DOHH2 (cell line): ENCODE results near the gene SRP68.
"Not testable (repeated sequence)": the region's sequence is repeated elsewhere in the genome, so short reads cannot be mapped to it uniquely, and the experiment has no call there.

Source experiments
- H3F3A ChIP-seq: fragments of 200-600 bp; sonication (generic), shearing (Covaris generic); 2 replicates; pipeline ENCODE4 v1.6.0; 2016; ENCODE audit warnings: antibody characterized with exemption, mild to moderate bottlenecking; ENCODE audit not compliant: control insufficient read depth, insufficient read depth
- H3K27ac ChIP-seq: fragments of 200-600 bp; sonication (generic); 2 replicates; pipeline ENCODE4 v1.5.1; 2014; ENCODE audit warnings: low read depth, mild to moderate bottlenecking, low read length, moderate library complexity
- H3K27me3 ChIP-seq: fragments of 200-600 bp; sonication (generic); 2 replicates; pipeline ENCODE4 v1.6.1; 2014; ENCODE audit warnings: mild to moderate bottlenecking, low read length, mixed read lengths; ENCODE audit not compliant: control insufficient read depth
- H3K36me3 ChIP-seq: fragments of 200-600 bp; sonication (generic); 2 replicates; pipeline ENCODE4 v1.6.1; 2014; ENCODE audit warnings: mild to moderate bottlenecking, low read length, moderate library complexity, mixed read lengths; ENCODE audit not compliant: control insufficient read depth
- H3K4me1 ChIP-seq: fragments of 200-600 bp; sonication (generic); 2 replicates; pipeline ENCODE4 v1.6.1; 2014; ENCODE audit warnings: mild to moderate bottlenecking, low read length, mixed read lengths; ENCODE audit not compliant: control insufficient read depth
- H3K4me2 ChIP-seq: fragments of 200-600 bp; sonication (generic); 2 replicates; pipeline ENCODE4 v1.6.0; 2014; ENCODE audit warnings: mild to moderate bottlenecking, low read length, moderate library complexity
- H3K4me3 ChIP-seq: fragments of 200-600 bp; sonication (generic); 2 replicates; pipeline ENCODE4 v1.5.1; 2014; ENCODE audit warnings: mild to moderate bottlenecking, low read length, mixed read lengths
- H3K79me2 ChIP-seq: fragments of 200-600 bp; sonication (generic); 2 replicates; pipeline ENCODE4 v1.6.1; 2014; ENCODE audit warnings: mild to moderate bottlenecking, low read length, mixed read lengths; ENCODE audit not compliant: control insufficient read depth
- H3K9me2 ChIP-seq: fragments of 200-600 bp; sonication (generic); replicated peaks from 2 replicates; pipeline ENCODE4 v1.6.1; 2014; ENCODE audit warnings: mild to moderate bottlenecking, low read length, mixed read lengths; ENCODE audit not compliant: control insufficient read depth
- H3K9me3 ChIP-seq: fragments of 200-600 bp; sonication (generic); 2 replicates; pipeline ENCODE4 v1.6.1; 2014; ENCODE audit warnings: antibody characterized with exemption, low read length, mixed read lengths; ENCODE audit not compliant: control insufficient read depth, insufficient read depth
- H4K20me1 ChIP-seq: fragments of 200-600 bp; sonication (generic); 2 replicates; pipeline ENCODE4 v1.6.0; 2014; ENCODE audit warnings: low read depth, mild to moderate bottlenecking, antibody characterized with exemption, low read length, moderate library complexity; ENCODE audit not compliant: control insufficient read depth, insufficient read depth
- EZH2phosphoT487 ChIP-seq: fragments of 200-600 bp; sonication (generic); IDR thresholded peaks from 2 replicates; pipeline ENCODE4 v1.6.1; 2017; ENCODE audit warnings: borderline replicate concordance, mild to moderate bottlenecking, antibody characterized with exemption, low read length, moderate library complexity, mixed read lengths
- TF ChIP-seq, protein P1 (sequence below): fragments of 200-600 bp; sonication (generic); IDR thresholded peaks from one replicate; pipeline ENCODE4 v1.5.1; 2014; ENCODE audit warnings: antibody characterized with exemption, mild to moderate bottlenecking, low read depth, low read length; ENCODE audit not compliant: poor library complexity, severe bottlenecking

SRP68 gene

DNA sequence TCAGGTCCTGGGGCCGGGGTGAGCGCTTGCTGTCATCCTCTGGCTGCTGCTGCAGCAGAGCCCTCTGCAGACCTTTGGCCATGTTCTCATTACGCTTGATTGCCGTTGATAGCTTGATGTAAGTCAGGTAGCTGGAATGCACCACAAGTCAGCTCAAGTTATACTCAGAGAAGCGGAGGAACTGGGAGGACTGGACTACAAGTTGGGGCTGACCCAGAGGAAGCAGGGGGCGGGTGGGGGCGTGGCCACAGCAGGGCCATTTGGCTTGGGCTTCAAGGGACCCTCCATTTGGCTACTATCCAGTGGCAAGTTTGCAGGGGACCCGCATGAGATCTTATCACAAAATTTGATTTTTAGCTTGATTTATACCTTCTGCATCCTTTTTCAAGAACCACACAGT is 26.3 kb downstream of the SRP68 start:
- Histone ChIP-seq H3K9me3 (no peaks in the 10 kb centered on the region), H3K9me2 (no peaks in the 10 kb centered on the region)

DNA sequence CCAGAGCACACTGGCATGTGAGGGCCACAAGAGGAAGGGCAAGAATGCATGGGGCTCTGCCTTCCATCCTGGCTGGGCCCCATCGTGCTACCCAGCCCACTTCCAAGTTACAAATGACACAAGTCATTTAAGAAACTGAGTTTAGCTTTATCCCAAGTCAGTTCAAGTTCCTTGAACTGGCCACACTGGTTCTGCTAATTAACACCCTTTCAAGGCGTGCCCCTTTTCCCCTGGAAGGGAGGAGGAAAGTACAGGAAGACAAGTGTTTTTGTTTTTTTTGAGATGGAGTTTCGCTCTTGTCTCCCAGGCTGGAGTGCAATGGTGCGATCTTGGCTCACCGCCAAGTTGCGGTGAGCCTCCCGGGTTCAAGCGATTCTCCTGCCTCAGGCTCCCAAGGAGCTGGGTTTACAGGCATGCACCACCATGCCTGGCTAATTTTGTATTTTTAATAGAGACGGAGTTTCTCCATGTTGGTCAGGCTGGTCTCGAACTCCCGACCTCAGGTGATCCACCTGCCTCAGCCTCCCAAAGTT is 27.8 kb downstream of the SRP68 start:
- H3K4me2 ChIP-seq, H3K4me3 ChIP-seq, H3K9me2 ChIP-seq, H3K4me1 ChIP-seq, H3K9me3 ChIP-seq, H3K79me2 ChIP-seq, H3K27ac ChIP-seq, H4K20me1 ChIP-seq, H3K27me3 ChIP-seq, H3F3A ChIP-seq: not testable (repeated sequence)
- peaks cover 92% of the 10 kb centered on the region for H3K36me3 ChIP-seq

More for the DNA sequence above, 26.3 kb downstream of the SRP68 start:
- Histone ChIP-seq H3K36me3 (peaks cover 92% of the 10 kb centered on the region), H4K20me1 (no peaks in the 10 kb centered on the region), H3K4me1 (peaks cover 7% of the 10 kb centered on the region; the same call in 1 of the 2 replicates), H3F3A (no peaks in the 10 kb centered on the region), H3K27ac (no peak overlapping the region), H3K4me2 (no peak overlapping the region), H3K27me3 (no peaks in the 10 kb centered on the region), H3K4me3 (no peak overlapping the region), H3K79me2 (no peaks in the 10 kb centered on the region)
- no peak for TF ChIP-seq EZH2phosphoT487
- TF ChIP-seq, protein P1, sequence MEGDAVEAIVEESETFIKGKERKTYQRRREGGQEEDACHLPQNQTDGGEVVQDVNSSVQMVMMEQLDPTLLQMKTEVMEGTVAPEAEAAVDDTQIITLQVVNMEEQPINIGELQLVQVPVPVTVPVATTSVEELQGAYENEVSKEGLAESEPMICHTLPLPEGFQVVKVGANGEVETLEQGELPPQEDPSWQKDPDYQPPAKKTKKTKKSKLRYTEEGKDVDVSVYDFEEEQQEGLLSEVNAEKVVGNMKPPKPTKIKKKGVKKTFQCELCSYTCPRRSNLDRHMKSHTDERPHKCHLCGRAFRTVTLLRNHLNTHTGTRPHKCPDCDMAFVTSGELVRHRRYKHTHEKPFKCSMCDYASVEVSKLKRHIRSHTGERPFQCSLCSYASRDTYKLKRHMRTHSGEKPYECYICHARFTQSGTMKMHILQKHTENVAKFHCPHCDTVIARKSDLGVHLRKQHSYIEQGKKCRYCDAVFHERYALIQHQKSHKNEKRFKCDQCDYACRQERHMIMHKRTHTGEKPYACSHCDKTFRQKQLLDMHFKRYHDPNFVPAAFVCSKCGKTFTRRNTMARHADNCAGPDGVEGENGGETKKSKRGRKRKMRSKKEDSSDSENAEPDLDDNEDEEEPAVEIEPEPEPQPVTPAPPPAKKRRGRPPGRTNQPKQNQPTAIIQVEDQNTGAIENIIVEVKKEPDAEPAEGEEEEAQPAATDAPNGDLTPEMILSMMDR: no peak

DNA sequence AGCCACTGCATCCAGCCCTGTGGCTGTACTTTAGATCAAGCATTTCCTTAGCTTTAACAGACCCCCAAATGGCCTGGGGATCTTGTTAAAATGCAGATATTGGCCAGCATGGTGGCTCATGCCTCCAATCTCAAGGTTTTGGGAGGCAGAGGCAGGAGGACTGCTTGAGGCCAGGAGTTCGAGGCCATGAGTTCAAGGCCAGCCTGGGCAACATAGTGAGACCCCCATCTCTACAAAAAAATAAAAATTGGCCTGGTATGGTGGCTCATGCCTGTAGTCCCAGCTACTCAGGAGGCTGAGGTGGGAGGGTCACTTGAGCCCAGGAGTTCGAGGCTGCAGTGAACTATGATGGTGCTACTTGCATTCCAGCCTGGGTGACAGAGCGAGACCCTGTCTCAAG is 29.4 kb downstream of the SRP68 start:
- H3K36me3 ChIP-seq: peaks cover 90% of the 10 kb centered on the region
- not testable (repeated sequence) for H3K9me2 ChIP-seq, H3K27me3 ChIP-seq, H3K4me1 ChIP-seq, H3K9me3 ChIP-seq, H3K79me2 ChIP-seq, H3K4me3 ChIP-seq, H3K4me2 ChIP-seq, H3K27ac ChIP-seq, H3F3A ChIP-seq, H4K20me1 ChIP-seq

DNA sequence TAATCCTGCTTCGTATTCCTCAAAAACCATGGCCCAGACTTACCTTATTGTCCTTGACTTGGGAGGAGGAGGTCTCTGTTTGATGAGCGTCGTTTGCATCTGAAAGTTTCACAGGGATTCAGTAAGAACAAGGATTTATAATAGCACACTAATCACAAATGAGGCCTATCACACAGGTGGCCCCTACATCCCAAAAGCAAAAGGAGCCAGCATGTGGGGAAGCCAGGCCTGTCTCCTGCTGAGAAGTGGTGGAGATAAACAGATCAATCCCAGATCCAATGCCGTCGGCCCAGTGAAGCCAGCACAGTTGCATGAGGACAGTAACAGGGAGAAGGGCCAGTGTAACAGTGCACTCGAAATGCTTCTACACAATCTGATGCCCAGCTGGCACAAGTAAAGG is 31.9 kb downstream of the SRP68 start:
- Histone ChIP-seq H3F3A (no peaks in the 10 kb centered on the region), H4K20me1 (no peaks in the 10 kb centered on the region), H3K9me2 (no peaks in the 10 kb centered on the region), H3K9me3 (no peaks in the 10 kb centered on the region), H3K4me2 (no peak overlapping the region), H3K36me3 (peaks cover 68% of the 10 kb centered on the region), H3K27ac (no peak overlapping the region), H3K79me2 (no peaks in the 10 kb centered on the region), H3K4me1 (no peaks in the 10 kb centered on the region), H3K27me3 (no peaks in the 10 kb centered on the region), H3K4me3 (no peak overlapping the region)
- TF ChIP-seq, protein P1: no peak
- no peak for TF ChIP-seq EZH2phosphoT487
